AG08396 (cell line): ENCODE data around the gene ADCY3.

Experiments
- DNase-seq: peaks from one replicate; pipeline ENCODE4 v3.0.0; 2012; ENCODE audit warnings: low spot score, mixed read lengths

Gene ADCY3

GRCh38 chr2:24830351-24830750, 89.7 kb downstream of the ADCY3 start:
- no peak for DNase-seq

DNA sequence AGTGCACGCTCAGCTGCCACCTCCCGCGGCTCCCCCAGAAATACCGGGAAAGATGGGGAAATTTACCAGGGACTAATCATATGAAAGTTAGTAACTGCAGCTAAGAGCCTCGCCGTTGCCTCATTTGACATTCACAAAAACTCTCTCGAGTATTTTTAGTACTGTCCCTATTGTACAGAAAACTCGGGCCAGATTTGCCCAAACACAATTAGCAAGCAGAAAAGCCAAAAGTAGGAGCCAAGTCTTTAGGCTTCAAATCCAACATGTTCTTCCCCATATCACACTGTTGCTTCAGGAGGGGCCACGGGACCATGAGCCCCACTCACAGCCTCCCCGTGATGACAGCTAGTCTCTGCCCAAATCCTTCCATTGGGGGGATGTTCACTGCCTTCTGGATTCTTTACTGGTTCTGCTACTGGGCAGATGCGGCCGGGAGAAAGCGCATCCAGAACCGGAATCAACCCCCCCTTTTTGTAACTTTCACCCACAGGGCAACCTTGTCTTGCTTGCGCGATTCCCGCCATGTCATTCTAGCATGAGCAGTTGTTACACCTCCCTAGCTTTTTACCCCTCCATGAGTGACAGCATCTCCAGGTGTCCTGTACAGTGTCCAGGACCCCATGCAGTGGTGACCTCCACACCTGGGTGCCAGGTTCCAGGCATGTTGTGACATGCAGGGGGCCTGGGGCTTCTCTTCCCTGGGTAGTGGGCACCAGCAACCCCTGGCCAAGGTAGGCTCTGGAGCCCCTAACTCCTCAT, 91.6 kb downstream of the ADCY3 start:
- DNase-seq, result no peak

DNA sequence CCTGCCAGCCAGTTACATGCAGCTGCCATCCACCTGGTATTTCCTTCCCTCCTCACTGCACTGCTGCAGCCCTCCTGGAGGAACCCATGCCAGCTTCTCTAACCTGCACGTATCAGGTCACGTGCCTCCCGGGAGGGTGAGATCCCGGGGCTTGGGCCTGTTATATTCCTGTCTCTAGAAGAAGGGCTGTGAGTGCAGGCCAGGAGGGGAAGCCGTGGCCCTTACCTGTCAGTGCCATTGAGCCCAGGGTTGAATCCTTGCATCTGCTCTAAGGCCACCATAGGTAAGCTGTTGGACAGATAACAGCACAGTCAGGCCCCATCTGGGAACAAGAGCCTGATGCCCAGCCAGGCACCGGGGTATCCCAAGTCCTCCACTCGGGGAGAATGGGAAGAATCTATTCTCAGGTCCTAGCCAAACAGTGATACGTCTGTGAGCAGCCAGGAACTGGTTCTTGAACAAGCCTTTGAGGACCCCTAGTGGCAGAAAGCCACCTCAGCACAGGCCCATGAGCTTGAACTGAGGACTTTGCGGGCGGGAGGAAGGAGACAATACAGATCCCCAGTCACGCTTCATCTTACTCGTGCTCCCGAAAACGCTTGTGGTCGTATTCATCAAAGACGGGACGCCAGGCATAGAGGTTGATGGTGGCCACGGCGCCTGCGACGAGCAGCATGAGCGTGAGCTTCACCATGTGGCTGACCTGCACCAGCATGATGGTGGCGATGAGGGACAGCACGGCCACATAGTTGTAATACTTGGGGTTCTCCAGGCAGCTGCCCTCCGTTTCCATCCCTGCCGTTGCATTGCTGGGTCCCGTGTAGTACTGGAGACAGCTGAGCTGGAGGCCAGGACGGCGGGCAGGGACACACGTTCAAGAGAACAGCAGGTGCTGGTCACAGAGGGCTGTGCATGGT, 92.5 kb downstream of the ADCY3 start:
- DNase-seq, result peak; percentile 91

DNA sequence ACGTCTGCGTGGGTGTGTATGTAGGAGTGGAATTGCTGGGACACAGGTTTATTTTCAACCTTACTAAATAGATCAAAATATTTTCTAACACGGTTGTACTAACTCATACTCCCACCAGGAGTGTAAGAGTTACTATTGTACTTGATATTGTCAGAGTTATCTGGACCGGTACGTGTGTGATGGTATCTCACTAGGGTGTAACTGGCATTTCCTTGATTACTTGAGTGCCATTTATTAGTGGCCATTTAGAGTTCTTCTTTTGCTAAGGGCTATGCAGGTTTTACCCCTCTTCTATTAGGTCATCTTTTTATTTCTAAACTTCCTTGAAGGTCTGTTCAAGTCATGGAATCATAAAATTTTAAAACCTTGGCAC, 93.3 kb downstream of the ADCY3 start:
- no peak for DNase-seq

DNA sequence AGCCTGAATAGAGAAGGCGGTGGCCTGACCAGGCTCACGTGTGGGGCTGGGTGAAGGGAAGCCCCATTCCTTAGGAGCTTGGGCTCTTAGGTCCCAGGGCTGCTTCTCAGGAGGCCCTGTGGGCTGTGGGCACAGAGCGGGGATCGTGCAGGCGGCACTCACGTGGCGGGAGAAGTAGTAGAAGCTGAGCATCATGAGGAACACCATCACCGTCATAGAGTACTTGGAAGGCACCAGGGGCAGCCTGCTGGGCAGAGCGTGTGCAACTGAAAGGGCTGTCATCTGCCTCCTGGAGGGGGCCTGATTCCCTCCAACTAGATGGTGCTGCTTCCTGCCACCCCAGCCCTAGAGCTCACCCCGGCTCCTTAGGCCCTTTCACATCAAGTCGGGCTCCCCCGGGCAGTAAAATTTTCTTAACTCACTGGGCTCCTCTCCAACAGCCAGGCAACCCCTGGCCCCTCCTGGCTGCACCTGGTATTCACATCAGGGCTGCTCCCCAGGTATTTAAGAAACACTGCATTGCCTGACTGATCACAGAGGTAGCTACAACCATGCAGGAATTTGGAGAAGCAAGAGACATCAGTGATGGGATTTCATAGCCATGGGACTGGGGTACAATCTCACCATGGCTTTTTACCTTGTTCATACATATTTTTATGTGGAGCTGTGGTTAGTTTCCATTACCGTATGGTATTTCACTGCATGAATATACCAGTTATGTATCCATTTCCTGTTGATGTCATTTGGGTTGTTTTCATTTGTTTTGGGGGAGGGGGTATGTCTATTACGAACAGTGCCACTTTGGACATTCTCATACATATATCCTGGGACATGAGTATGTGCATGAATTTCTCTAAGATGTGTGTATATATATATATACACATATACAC, 93.9 kb downstream of the ADCY3 start:
- no peak for DNase-seq

GRCh38 chr2:24824966-24825882, 94.8 kb downstream of the ADCY3 start:
- DNase-seq, result no peak

DNA sequence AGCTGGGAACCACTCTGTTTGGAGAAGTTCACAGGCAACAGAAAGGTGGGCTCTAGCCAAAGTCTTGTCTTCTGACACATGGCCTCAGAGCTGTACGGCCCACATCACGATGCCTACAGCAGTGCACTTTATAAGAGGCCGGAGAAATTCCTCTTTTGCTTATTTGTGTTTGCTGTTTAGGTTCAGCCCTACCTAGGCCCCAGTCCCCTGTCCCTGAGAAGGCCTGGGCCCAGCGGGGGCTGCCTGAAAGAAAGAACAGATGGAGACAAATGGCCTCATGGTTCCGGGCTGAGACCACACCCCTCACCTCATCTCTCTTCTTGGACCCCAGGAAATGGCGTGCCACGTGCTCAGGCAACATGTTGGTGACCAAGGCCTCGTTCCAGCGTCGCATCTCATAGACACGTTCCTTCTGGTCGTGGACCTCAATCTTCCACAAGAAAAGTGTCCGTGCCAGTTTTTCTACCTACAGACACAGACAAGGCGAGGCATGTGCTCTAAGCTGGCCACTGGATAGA, 95.9 kb downstream of the ADCY3 start:
- DNase-seq, result no peak

GRCh38 chr2:24822049-24822706, 97.9 kb downstream of the ADCY3 start:
- DNase-seq, result no peak

- DNase-seq, result no peak
Observed at GRCh38 chr2:24821433-24821891, 98.6 kb downstream of the ADCY3 start.

DNA sequence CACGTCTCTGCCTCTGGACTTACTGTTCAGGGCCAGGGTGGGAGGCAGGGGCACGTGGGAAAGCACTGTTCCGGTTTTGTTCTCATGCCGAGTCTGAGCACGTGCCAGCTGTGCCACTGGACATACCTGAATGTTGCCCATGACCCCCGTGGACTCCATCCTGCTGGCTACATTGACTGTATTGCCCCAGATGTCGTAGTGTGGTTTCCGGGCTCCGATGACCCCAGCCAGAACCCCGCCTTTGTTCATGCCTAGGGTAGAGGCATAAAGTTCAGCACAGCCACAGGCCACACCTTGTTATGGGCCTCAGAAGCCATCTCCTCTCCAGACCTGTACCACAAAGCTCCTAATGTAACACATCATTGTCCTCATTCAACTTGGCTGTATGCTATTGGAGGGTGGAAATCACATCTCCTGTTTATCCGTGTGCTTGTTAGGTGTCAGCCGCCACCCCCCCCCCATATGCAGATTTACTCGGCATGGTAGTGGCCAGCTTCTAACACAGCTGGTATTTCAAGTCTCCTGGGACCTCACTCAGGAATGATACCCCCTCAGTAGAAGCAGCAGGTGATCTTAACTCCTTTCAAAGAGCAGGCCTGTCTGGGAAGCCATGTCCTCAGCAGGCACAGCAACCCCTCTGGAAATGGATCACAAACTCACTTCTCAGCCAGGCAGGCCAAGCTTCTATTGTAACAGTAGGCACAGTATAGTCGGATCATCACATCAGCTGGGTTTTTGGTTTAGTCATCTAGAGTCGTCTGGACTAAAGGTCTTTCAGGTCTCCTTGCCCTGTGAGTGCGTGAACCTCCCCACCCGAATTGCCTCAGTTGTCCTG, 99.2 kb downstream of the ADCY3 start:
- DNase-seq, result peak; percentile 2

DNA sequence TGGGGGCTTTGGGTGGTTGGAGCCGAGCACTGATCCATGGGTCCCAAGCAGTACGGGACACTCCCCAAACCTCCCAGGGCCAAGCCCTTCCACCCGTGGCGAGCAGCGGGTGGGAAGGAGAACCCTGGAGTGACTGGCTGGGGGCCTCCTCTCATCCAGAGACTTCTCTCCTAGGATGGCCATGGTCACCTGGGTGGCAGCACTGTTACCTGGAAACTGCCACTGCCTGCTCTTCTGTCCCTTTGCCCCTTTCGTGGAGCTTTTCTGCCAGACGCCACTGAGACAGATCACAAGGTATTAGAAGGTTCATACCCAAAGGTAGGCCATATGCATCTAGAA, 99.9 kb downstream of the ADCY3 start:
- no peak for DNase-seq

- DNase-seq, result no peak
Observed at GRCh38 chr2:24819442-24820174, 100.4 kb downstream of the ADCY3 start.

- peak; percentile 19 for DNase-seq
Observed at GRCh38 chr2:24818721-24819167, 101.3 kb downstream of the ADCY3 start.

DNA sequence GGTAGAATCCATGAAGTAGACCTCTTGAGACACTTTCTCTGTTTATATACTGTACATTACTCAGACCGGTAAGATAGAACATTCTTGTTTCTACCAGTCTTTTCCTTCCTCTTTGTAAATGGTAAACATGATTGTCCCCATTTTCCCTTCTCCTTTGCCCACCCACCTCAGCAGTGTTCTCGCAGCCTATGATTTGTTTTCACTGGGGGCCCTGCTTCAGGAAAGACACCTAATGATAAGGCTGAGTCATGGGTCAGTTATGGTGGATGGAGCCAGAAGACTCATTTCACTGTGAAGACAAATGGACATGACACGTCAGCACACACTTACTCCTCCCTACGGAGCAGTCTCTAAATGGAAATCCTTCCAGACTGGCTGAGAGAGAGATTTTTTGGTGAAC, 103.2 kb downstream of the ADCY3 start:
- peak; percentile 68 for DNase-seq

GRCh38 chr2:24816404-24816803, 103.6 kb downstream of the ADCY3 start:
- no peak for DNase-seq

DNA sequence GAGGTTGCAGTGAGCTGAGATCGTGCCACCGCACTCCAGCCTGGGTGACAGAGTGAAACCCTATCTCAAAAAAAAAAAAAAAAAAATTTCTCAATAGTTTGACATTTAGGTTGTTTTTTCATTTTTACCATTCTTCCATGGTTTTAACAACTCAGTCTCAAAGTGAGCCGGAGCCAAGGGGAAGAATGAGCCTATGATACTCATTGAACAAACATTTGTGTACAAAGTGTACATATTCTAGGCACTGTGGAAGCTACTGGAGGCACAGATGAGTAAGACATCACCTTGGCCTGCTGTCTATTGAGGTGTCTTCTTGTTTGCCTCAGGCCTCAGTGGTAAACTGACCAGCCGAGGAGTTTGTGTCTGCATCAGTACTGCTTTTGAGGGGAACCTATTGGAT, 104.9 kb downstream of the ADCY3 start:
- no peak for DNase-seq

GRCh38 chr2:24814516-24814915, 105.5 kb downstream of the ADCY3 start:
- DNase-seq, result no peak

DNA sequence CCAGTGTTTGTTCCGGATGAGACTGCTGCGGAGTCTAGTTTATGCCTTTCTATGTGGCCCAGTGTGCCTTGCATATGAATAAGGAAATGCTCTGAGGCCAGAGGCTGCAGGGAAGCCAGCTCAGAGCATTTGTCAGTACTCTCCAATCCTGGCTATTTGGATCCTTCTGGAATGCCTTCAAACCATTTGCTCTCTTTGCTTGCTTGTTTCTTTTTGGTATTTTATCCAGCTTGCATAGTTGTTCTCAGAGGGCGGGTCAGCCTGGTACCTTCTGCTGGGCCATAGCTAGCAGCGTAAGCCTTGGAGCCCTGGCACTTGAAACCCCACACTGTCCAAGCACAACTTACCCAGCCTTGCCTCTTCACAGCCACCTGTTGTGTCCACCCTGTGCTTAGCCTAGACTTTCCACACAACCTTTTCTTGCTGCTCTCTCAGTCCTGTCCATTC, 106.3 kb downstream of the ADCY3 start:
- DNase-seq, result no peak
